OCI-LY7 (cell line): ENCODE results near the gene GLCCI1.

Experiments used
- EZH2phosphoT487 ChIP-seq: fragments of 200-600 bp; sonication (generic); IDR thresholded peaks from 2 replicates; pipeline ENCODE4 v1.6.1; 2018; ENCODE audit warnings: low read depth, borderline replicate concordance, mild to moderate bottlenecking, mixed run types, antibody characterized with exemption, low read length, moderate library complexity, mixed read lengths
- TF ChIP-seq, protein P1 (sequence below): fragments of 200-600 bp; sonication (generic); conservative IDR thresholded peaks from 2 replicates; pipeline ENCODE4 v1.5.1; 2014; ENCODE audit warnings: mild to moderate bottlenecking, antibody characterized with exemption, low read length, moderate library complexity, mixed read lengths

DNA sequence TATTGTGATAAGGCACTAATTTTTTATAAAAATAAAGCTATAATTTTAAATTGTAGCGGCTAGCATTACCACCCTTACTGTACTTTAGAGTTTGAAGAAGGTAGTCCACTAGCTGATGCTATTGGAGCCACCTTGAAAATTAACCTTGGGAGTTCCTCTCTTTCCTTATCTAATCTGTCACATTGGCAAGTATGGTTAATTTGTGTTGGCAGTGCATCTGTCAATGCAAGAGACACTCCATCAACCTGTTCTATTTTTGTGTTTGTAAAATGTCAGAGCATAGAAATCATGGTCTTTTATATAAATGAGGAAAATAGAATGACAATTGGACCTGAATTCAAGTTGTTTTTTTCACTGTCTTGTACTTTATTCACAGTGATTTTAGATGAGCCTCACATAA lies 20.5 kb downstream of the GLCCI1 start:
- TF ChIP-seq, protein P1, sequence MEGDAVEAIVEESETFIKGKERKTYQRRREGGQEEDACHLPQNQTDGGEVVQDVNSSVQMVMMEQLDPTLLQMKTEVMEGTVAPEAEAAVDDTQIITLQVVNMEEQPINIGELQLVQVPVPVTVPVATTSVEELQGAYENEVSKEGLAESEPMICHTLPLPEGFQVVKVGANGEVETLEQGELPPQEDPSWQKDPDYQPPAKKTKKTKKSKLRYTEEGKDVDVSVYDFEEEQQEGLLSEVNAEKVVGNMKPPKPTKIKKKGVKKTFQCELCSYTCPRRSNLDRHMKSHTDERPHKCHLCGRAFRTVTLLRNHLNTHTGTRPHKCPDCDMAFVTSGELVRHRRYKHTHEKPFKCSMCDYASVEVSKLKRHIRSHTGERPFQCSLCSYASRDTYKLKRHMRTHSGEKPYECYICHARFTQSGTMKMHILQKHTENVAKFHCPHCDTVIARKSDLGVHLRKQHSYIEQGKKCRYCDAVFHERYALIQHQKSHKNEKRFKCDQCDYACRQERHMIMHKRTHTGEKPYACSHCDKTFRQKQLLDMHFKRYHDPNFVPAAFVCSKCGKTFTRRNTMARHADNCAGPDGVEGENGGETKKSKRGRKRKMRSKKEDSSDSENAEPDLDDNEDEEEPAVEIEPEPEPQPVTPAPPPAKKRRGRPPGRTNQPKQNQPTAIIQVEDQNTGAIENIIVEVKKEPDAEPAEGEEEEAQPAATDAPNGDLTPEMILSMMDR, result no peak
- no peak for TF ChIP-seq EZH2phosphoT487
